DND-41 (cell line): Measurements from ENCODE around the gene SLIT2.

ENCODE experiments used
- EZH2 ChIP-seq: IDR thresholded peaks from 3 replicates; pipeline ENCODE4 v1.6.1; 2012; ENCODE audit warnings: borderline replicate concordance, low read depth, mild to moderate bottlenecking, moderate library complexity, low read length, inconsistent platforms; ENCODE audit not compliant: severe bottlenecking
- TF ChIP-seq, protein P1 (sequence below): IDR thresholded peaks from 2 replicates; pipeline ENCODE4 v1.5.1; 2012; ENCODE audit warnings: borderline replicate concordance, low read length, moderate library complexity, mild to moderate bottlenecking; ENCODE audit not compliant: poor library complexity, severe bottlenecking; ENCODE audit errors: extremely low read depth

DNA sequence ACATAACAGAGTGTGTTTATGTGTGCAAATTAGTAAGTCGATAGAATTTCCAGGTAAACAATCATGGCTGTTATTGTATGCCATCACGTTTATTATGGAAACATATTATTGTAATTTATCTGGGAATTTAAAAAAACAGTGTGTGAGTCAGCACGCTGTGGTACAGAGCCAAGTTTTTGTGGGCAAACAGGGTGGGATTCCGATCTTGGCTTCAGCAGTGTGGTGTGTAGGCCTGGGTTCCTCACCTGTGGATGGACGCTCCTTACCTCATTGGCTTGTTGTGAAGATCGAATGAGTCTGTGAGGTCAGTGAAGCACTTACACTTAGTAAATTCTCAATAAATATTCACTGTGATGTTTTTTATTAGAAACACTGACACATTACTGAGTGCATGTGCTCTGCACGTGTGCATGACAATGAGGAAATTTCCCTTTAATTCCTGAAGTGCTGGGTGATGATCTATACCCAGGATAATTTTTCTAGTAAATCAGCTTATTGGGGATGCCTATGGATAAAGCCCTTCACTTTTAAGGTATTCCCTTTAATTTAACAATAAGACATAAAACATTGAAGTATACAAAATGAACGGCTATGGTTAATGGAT, 36.4 kb downstream of the SLIT2 start:
- TF ChIP-seq, protein P1, sequence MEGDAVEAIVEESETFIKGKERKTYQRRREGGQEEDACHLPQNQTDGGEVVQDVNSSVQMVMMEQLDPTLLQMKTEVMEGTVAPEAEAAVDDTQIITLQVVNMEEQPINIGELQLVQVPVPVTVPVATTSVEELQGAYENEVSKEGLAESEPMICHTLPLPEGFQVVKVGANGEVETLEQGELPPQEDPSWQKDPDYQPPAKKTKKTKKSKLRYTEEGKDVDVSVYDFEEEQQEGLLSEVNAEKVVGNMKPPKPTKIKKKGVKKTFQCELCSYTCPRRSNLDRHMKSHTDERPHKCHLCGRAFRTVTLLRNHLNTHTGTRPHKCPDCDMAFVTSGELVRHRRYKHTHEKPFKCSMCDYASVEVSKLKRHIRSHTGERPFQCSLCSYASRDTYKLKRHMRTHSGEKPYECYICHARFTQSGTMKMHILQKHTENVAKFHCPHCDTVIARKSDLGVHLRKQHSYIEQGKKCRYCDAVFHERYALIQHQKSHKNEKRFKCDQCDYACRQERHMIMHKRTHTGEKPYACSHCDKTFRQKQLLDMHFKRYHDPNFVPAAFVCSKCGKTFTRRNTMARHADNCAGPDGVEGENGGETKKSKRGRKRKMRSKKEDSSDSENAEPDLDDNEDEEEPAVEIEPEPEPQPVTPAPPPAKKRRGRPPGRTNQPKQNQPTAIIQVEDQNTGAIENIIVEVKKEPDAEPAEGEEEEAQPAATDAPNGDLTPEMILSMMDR, result no peak
- TF ChIP-seq EZH2, result no peak
